Thyroid gland (tissue), 4 donors: ENCODE measurements around the gene TXNRD3.

Source experiments
- POLR2A ChIP-seq, 2 donors: fragments of 450-650 bp; IDR thresholded peaks; one replicate each; pipeline ENCODE4 v1.6.1; 2017; ENCODE audit warnings: antibody characterized with exemption in 2 of 2, mild to moderate bottlenecking in 2 of 2, moderate library complexity in 1 of 2
- TF ChIP-seq, protein P1 (sequence below), 6 experiments: fragments of 200-600 bp in 3 of 6; fragments of 450-650 bp in 3 of 6; sonication (generic) in 3 of 6; IDR thresholded peaks; one replicate each; pipeline ENCODE4 v1.5.1; 2016 to 2019; ENCODE audit warnings: antibody characterized with exemption in 6 of 6, mild to moderate bottlenecking in 2 of 6, inconsistent platforms in 1 of 6, moderate library complexity in 1 of 6

DNA sequence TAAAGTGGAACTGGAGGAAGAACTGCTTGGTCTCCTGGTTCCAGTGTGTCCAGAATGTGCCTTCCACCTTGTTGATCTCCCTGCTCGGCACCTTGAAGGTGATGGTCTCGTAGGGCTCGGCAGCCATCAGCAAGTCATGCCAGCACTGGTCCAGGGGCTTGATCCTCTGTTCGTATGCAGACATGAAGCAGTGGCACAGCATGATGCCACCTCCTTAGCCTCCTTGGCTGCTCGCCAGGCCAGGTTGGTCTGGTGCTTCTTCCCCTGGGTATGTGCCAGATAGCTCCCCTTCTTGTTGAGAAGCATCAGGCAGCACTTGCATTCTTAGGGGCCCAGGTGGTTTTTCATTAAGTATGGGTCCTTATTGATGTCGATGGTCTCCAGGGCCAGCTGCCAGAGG, 17.8 kb upstream of the TXNRD3 start:
- TF ChIP-seq, protein P1, sequence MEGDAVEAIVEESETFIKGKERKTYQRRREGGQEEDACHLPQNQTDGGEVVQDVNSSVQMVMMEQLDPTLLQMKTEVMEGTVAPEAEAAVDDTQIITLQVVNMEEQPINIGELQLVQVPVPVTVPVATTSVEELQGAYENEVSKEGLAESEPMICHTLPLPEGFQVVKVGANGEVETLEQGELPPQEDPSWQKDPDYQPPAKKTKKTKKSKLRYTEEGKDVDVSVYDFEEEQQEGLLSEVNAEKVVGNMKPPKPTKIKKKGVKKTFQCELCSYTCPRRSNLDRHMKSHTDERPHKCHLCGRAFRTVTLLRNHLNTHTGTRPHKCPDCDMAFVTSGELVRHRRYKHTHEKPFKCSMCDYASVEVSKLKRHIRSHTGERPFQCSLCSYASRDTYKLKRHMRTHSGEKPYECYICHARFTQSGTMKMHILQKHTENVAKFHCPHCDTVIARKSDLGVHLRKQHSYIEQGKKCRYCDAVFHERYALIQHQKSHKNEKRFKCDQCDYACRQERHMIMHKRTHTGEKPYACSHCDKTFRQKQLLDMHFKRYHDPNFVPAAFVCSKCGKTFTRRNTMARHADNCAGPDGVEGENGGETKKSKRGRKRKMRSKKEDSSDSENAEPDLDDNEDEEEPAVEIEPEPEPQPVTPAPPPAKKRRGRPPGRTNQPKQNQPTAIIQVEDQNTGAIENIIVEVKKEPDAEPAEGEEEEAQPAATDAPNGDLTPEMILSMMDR (IDR thresholded peaks at IDR 0.05): no peak
- no peak for TF ChIP-seq POLR2A (IDR thresholded peaks at IDR 0.05)
